Astrocyte of the spinal cord (primary cell): ENCODE data around the gene SIGLEC12.

Experiments
- DNase-seq: peaks from one replicate; pipeline ENCODE4 v3.0.0; 2011; ENCODE audit warnings: low read depth, low spot score
- H3K4me3 ChIP-seq: 2 replicates; pipeline ENCODE4 v1.5.1; 2011; ENCODE audit warnings: low read depth, mild to moderate bottlenecking, low read length, moderate library complexity
- CTCF ChIP-seq: IDR thresholded peaks from 2 replicates; pipeline ENCODE4 v1.5.1; 2012; ENCODE audit warnings: low read depth, mild to moderate bottlenecking, low read length, inconsistent platforms
- in situ Hi-C: cut with HindIII; loops from 2 replicates; pipeline ENCODE4 v1.10.0; 2017; ENCODE audit warnings: low sequenced_read_pairs

The SIGLEC12 gene

GRCh38 chr19:51501594-51502263 is at the start of gene SIGLEC12:
SIGLEC12 (minus strand) TSS chr19:51501800; CDS start chr19:51501733, 67 bp downstream.
- no peak for DNase-seq
- no peak within 1 kb of the TSS for H3K4me3 ChIP-seq
- in situ Hi-C loops: no loop called here
- TF ChIP-seq CTCF: no peak

- no peak overlapping the region for H3K4me3 ChIP-seq
- in situ Hi-C loops: no loop called here
- no peak for TF ChIP-seq CTCF
- no peak for DNase-seq
These were observed 49.5 kb upstream of the SIGLEC12 start for GRCh38 chr19:51550848-51551672.

- H3K4me3 ChIP-seq: no peak overlapping the region
- no peak for TF ChIP-seq CTCF
- in situ Hi-C loops: no loop called here
- no peak for DNase-seq
These were observed 48.1 kb upstream of the SIGLEC12 start for GRCh38 chr19:51549533-51550324.

- no peak for DNase-seq
- TF ChIP-seq CTCF: no peak
- in situ Hi-C loops: no loop called here
- no peak overlapping the region for H3K4me3 ChIP-seq
These were observed 47.3 kb upstream of the SIGLEC12 start for GRCh38 chr19:51548891-51549305.

- TF ChIP-seq CTCF: no peak
- no peak for DNase-seq
- no peak overlapping the region for H3K4me3 ChIP-seq
- in situ Hi-C loops: no loop called here
These were observed 46.6 kb upstream of the SIGLEC12 start for GRCh38 chr19:51548213-51548651.

- in situ Hi-C loops: no loop called here
- DNase-seq: no peak
- H3K4me3 ChIP-seq: no peak overlapping the region
These were observed 46.0 kb upstream of the SIGLEC12 start for GRCh38 chr19:51547397-51548212.

More at GRCh38 chr19:51547397-51548212, 46.0 kb upstream of the SIGLEC12 start:
- TF ChIP-seq CTCF: no peak
